Ascending aorta (tissue), 2 donors: ENCODE results near the gene STARD4. TPM values are rescaled to one million over a fixed set of nuclear protein-coding genes. Genes with fewer than 3 reads are reported as not detected.

Source experiments
- DNase-seq, 2 donors: peaks; one replicate each; pipeline ENCODE4 v3.0.0-alpha.2; 2019; ENCODE audit warnings: low spot score in 2 of 2
- H3K27ac ChIP-seq, 2 donors: fragments of 200-600 bp; sonication (generic); one replicate each; pipeline ENCODE4 v1.5.1; 2016 to 2017; ENCODE audit warnings: mild to moderate bottlenecking in 1 of 2
- H3K27me3 ChIP-seq: fragments of 200-600 bp; sonication (generic); one replicate; pipeline ENCODE4 v1.5.1; 2017
- H3K36me3 ChIP-seq, 2 donors: fragments of 200-600 bp; sonication (generic); one replicate each; pipeline ENCODE4 v1.5.1; 2016
- H3K4me1 ChIP-seq, 2 donors: fragments of 200-600 bp; sonication (generic); one replicate each; pipeline ENCODE4 v1.5.1; 2016 to 2017; ENCODE audit warnings: mild to moderate bottlenecking in 1 of 2
- H3K4me3 ChIP-seq, 2 donors: fragments of 200-600 bp; sonication (generic); one replicate each; pipeline ENCODE4 v1.5.1; 2016 to 2017; ENCODE audit warnings: mild to moderate bottlenecking in 1 of 2
- H3K9me3 ChIP-seq, 2 donors: fragments of 200-600 bp; sonication (generic); one replicate each; pipeline ENCODE4 v1.5.1; 2016
- CTCF ChIP-seq, 3 experiments: fragments of 200-600 bp in 2 of 3; fragments of 450-650 bp in 1 of 3; sonication (generic) in 2 of 3; IDR thresholded peaks; one replicate each; pipeline ENCODE4 v1.5.1; 2016 to 2019; ENCODE audit warnings: antibody characterized with exemption in 3 of 3, mild to moderate bottlenecking in 1 of 3, moderate library complexity in 1 of 3
- intact Hi-C: fragments of 100-400 bp; cut with DNase I; formaldehyde crosslinking; loops from one replicate; pipeline ENCODE4 v1.15.1; 2023
- total RNA-seq: library from RNA; depleted of rRNA; stranded (reverse); fragments of >200 nt; gene quantifications from one replicate; pipeline ENCODE4 v1.1.0, GENCODE V29; 2016

Gene STARD4
- total RNA-seq, 1 donor from 2014 or later: 1.5 TPM

DNA sequence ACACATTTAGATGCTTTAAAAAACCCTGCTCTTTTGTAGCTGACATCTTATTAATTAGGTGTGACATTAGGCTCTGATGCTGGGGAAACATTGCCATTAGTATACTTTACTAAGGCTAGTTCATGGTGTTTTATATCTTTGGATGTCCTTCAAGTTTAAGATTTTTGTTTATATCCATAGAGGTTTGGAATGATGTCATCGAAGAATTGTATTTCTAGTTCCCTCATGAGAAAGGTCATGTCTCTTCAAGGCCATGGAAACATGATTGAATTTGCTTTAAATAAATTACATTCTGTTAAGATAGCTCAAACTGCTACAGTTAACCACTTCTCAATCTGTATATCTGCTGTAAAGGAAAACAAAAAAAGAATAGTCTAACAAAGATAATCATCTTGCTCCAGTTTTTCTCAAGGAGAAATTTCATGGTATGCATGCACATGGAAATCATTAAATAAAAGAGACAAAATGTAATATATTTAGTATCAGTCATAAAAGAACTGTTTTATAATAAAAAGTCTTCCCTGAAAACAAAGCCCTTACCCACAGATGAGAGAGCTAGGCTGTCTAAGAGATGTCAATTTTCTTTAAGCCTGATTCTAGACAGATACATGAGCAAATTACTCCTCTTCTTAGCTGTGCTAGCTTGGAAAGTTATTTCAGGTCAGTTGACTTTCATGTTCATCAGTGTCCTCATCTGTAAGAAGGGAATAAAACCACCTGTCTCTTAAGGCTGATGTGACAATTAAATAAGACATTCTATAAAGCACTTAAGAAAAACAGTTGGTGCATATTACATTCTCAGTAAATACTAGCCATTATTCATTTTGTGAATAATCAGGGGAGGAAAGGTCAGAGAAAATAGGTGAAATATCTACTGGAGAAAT is 25.0 kb upstream of the STARD4 start:
- no peak for TF ChIP-seq CTCF (IDR thresholded peaks at IDR 0.05)
- intact Hi-C loops: no loop called here
- no peaks in the 10 kb centered on the region for H3K9me3 ChIP-seq
- H3K36me3 ChIP-seq: no peaks in the 10 kb centered on the region
- no peaks in the 10 kb centered on the region for H3K27me3 ChIP-seq
- DNase-seq: no peak
- no peak overlapping the region for H3K4me3 ChIP-seq
- H3K27ac ChIP-seq: no peak overlapping the region
- peaks cover 0 to 2% of the 10 kb centered on the region in 2 donors for H3K4me1 ChIP-seq

DNA sequence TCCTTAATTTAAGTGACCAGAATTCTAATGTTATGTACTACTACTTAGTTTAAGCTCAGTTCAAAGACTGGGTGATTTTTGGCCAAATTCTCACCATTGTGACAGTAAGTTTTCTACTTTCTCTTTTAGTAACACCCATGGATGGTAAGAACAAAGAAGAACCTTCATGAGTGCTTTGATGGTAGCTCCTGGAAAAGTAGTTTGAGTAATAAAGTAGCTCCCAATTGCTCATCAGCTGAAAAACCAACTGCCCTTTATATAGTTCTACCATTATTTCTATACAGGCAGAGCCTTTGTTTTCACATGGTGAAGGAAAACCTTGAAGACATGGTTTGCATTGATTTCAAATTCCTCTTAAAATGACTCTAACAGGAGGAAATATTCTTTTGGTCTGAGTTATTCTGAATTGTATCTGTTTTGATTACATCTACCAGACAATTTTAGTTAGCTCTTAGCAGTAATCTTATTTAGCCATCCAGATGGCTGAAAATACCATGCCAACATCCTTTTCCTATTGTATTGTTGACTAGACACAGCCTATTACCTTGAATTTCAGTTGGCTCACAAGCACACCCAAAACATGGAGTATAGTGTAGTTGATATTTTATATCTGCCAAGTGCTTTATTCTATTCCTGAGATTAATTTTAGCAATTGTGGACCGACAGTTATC is 23.7 kb upstream of the STARD4 start:
- no peak overlapping the region for H3K4me3 ChIP-seq
- H3K27me3 ChIP-seq: no peaks in the 10 kb centered on the region
- no peak overlapping the region for H3K27ac ChIP-seq
- no peak for TF ChIP-seq CTCF (IDR thresholded peaks at IDR 0.05)
- peaks cover 0 to 2% of the 10 kb centered on the region in 2 donors for H3K4me1 ChIP-seq
- H3K9me3 ChIP-seq: no peaks in the 10 kb centered on the region
- no peaks in the 10 kb centered on the region for H3K36me3 ChIP-seq
- no peak for DNase-seq
- intact Hi-C loops: no loop called here

GRCh38 chr5:111532886-111533582 is 20.7 kb upstream of the STARD4 start:
- no peak for TF ChIP-seq CTCF (IDR thresholded peaks at IDR 0.05)
- Histone ChIP-seq H3K4me1 (peaks cover 0 to 2% of the 10 kb centered on the region in 2 donors), H3K27me3 (no peaks in the 10 kb centered on the region), H3K36me3 (no peaks in the 10 kb centered on the region), H3K4me3 (no peak overlapping the region), H3K9me3 (no peaks in the 10 kb centered on the region), H3K27ac (peak overlapping the region in 1 of 2 donors; percentile 6)
- DNase-seq: no peak
- intact Hi-C loops: loop anchor here (2.0 kb wide), 1 partner anchor 18 kb away; no protein-coding TSS in a partner anchor

- H3K27ac ChIP-seq: no peak overlapping the region
- H3K4me1 ChIP-seq: peaks cover 0 to 2% of the 10 kb centered on the region in 2 donors
- H3K27me3 ChIP-seq: no peaks in the 10 kb centered on the region
- H3K36me3 ChIP-seq: no peaks in the 10 kb centered on the region
- H3K4me3 ChIP-seq: no peak overlapping the region
- H3K9me3 ChIP-seq: no peaks in the 10 kb centered on the region
- no peak for TF ChIP-seq CTCF (IDR thresholded peaks at IDR 0.05)
- peak; percentile 57 to 86 for DNase-seq
- intact Hi-C loops: no loop called here
Observed at GRCh38 chr5:111530298-111530740, 18.0 kb upstream of the STARD4 start.

GRCh38 chr5:111528056-111528455 is 15.7 kb upstream of the STARD4 start:
- H3K4me1 ChIP-seq: no peaks in the 10 kb centered on the region

More at GRCh38 chr5:111528056-111528455, 15.7 kb upstream of the STARD4 start:
- no peak for DNase-seq
- Histone ChIP-seq H3K27ac (no peak overlapping the region), H3K9me3 (no peaks in the 10 kb centered on the region), H3K36me3 (no peaks in the 10 kb centered on the region), H3K27me3 (no peaks in the 10 kb centered on the region), H3K4me3 (no peak overlapping the region)
- TF ChIP-seq CTCF (IDR thresholded peaks at IDR 0.05): no peak
- intact Hi-C loops: no loop called here
